ENCODE data around the gene ATXN10. TPM values are rescaled to one million over a fixed set of nuclear protein-coding genes. Genes with fewer than 3 reads are reported as not detected.

ATXN10 gene
- total and polyA plus RNA-seq, 2 experiments from 2014 or later: 99.0 to 163 TPM

- no peak for TF ChIP-seq ZNF114 (CRISPR knock-in tag; IDR thresholded peaks at IDR 0.05)
- TF ChIP-seq CREB1 (CRISPR knock-in tag; IDR thresholded peaks at IDR 0.05; ENCODE audit: low read depth): no peak
- no peak for TF ChIP-seq ZNF331 (CRISPR knock-in tag; IDR thresholded peaks at IDR 0.05; ENCODE audit: low read depth)
- no peak for TF ChIP-seq EZH2 (IDR thresholded peaks at IDR 0.05; ENCODE audit: low read depth, unreplicated experiment)
- TF ChIP-seq JUNB (IDR thresholded peaks at IDR 0.05; ENCODE audit: unreplicated experiment): no peak
- TF ChIP-seq ETS1 (IDR thresholded peaks at IDR 0.05): no peak
- no peak for TF ChIP-seq REST (IDR thresholded peaks at IDR 0.05; ENCODE audit: unreplicated experiment)
- TF ChIP-seq ZNF462 (CRISPR knock-in tag; IDR thresholded peaks at IDR 0.05): no peak
- no peak for TF ChIP-seq STAT1 (IDR thresholded peaks at IDR 0.05; ENCODE audit: unreplicated experiment)
- H3K27me3 ChIP-seq (ENCODE audit: insufficient read depth): no peaks in the 10 kb centered on the region
- ATAC-seq (no peak), DNase-seq (ENCODE audit: low spot score) (no peak)
- Mint-ChIP-seq H3K4me1 (peaks cover 4% of the 10 kb centered on the region; the same call in 1 of the 3 replicates), H3K36me3 (ENCODE audit: low read depth) (no peaks in the 10 kb centered on the region; the same call in 2 of the 3 replicates), H3K9me3 (no peaks in the 10 kb centered on the region), H3K27me3 (ENCODE audit: insufficient read depth, low read depth, poor library complexity) (no peaks in the 10 kb centered on the region), H3K4me3 (no peak overlapping the region), H3K27ac (no peak overlapping the region)
- H3F3A ChIP-seq (replicated peaks; ENCODE audit: low read depth): no peaks in the 10 kb centered on the region
- H3K27ac ChIP-seq (ENCODE audit: low read depth): no peak overlapping the region
- no peaks in the 10 kb centered on the region for H3K79me2 ChIP-seq (replicated peaks; ENCODE audit: insufficient read depth)
- no peaks in the 10 kb centered on the region for H3K4me1 ChIP-seq (ENCODE audit: insufficient read depth)
- H3K4me3 ChIP-seq: no peak overlapping the region
- no peaks in the 10 kb centered on the region for H3K9me2 ChIP-seq (ENCODE audit: insufficient read depth)
- H4K20me1 ChIP-seq (replicated peaks; ENCODE audit: insufficient read depth): 0 out of 2 replicates have a peak, but pooled peaks cover 10% of the 10 kb centered on the region
- no peak overlapping the region for H3K4me2 ChIP-seq
- no peak overlapping the region for H2AFZ ChIP-seq
- no peaks in the 10 kb centered on the region; the same call in 1 of the 2 replicates for H3K36me3 ChIP-seq (ENCODE audit: insufficient read depth)
These were observed 133.8 kb downstream of the ATXN10 start for GRCh38 chr22:45805413-45805812.

Data from GM23338 (cell line).